Kidney (tissue), 14 donors: ENCODE data around the gene MB21D2. TPM values are rescaled to one million over a fixed set of nuclear protein-coding genes. Genes with fewer than 3 reads are reported as not detected.
A peak's percentile ranks its signal among the peaks of the same experiment; 100 is the strongest.

Experiments used
- DNase-seq, 5 donors: peaks; one replicate each; pipeline ENCODE4 v3.0.0-alpha.2; 2013 to 2020
- FAIRE-seq: peaks from 2 replicates; lab custom pipeline; 2012; peaks lifted over from hg19 to GRCh38; lab: Jason Lieb, UNC
- H3K27ac ChIP-seq, 2 donors: one replicate each; pipeline ENCODE4 v1.7.0; 2013; ENCODE audit warnings: low read depth in 2 of 2, low read length in 2 of 2, inconsistent platforms in 1 of 2
- H3K27me3 ChIP-seq: one replicate; pipeline ENCODE4 v1.7.1; 2013; ENCODE audit warnings: low read length, inconsistent platforms; ENCODE audit not compliant: control insufficient read depth, insufficient read depth
- H3K36me3 ChIP-seq, 3 donors: one replicate each; pipeline versions ENCODE4 v1.7.0 to v1.7.1; 2013; ENCODE audit warnings: low read length in 3 of 3, control low read depth in 1 of 3, inconsistent platforms in 1 of 3; ENCODE audit not compliant: insufficient read depth in 3 of 3, control insufficient read depth in 2 of 3
- H3K4me1 ChIP-seq, 3 donors: one replicate each; pipeline versions ENCODE4 v1.7.0 to v1.7.1; 2013; ENCODE audit warnings: low read length in 3 of 3, inconsistent platforms in 1 of 3, low read depth in 1 of 3; ENCODE audit not compliant: control insufficient read depth in 2 of 3, insufficient read depth in 2 of 3
- H3K4me3 ChIP-seq, 3 donors: one replicate each; pipeline versions ENCODE4 v1.7.0 to v1.8.1; 2013; ENCODE audit warnings: low read length in 3 of 3, control low read depth in 1 of 3, inconsistent platforms in 1 of 3
- H3K9ac ChIP-seq, 3 donors: one replicate each; pipeline versions ENCODE4 v1.7.0 to v1.7.1; 2013; ENCODE audit warnings: low read length in 3 of 3, control low read depth in 1 of 3, inconsistent platforms in 1 of 3
- H3K9me3 ChIP-seq, 3 donors: one replicate each; pipeline versions ENCODE4 v1.7.0 to v1.7.1; 2013; ENCODE audit warnings: low read length in 3 of 3, control low read depth in 1 of 3, inconsistent platforms in 1 of 3; ENCODE audit not compliant: control insufficient read depth in 2 of 3, insufficient read depth in 1 of 3
- intact Hi-C: fragments of 100-400 bp; cut with DNase I; formaldehyde crosslinking; loops from one replicate; pipeline ENCODE4 v1.11.1; 2022
- polyA plus RNA-seq: library from polyadenylated mRNA; stranded (reverse); fragments of 350-450 nt; fragmentation: Illumina TruSeq; extraction: RNeasy Lipid Tissue Mini Kit (QIAGEN cat#74804); gene quantifications from one replicate; pipeline ENCODE4 v1.2.3, GENCODE V29; 2014; ENCODE audit warnings: low read depth, low replicate concordance; ENCODE audit not compliant: insufficient read depth
- total RNA-seq: library from RNA; stranded (reverse); fragmentation: NEBNext Ultra II Directional; extraction: Animal tissue kit (Norgen Biotek cat#: 25700); gene quantifications from one replicate; pipeline ENCODE4 v1.2.1, GENCODE V29; 2021
- TF ChIP-seq, protein P1 (sequence below): IDR thresholded peaks from 3 replicates; pipeline ENCODE4 v1.5.1; 2012; ENCODE audit warnings: mild to moderate bottlenecking, moderate library complexity, borderline replicate concordance; ENCODE audit not compliant: insufficient read depth; ENCODE audit errors: extremely low read depth
- donor health status: control.
- donor health status: control.
- donor health status: control.
- donor health status: control.
- donor health status: control.
- donor health status: DM: yes; HTN: yes; CAD: no.
- donor health status: Normal renal cell carcinoma (clear cell type).

Gene MB21D2
- total and polyA plus RNA-seq, 2 donors from 2014 or later: 3.2 to 3.9 TPM

DNA sequence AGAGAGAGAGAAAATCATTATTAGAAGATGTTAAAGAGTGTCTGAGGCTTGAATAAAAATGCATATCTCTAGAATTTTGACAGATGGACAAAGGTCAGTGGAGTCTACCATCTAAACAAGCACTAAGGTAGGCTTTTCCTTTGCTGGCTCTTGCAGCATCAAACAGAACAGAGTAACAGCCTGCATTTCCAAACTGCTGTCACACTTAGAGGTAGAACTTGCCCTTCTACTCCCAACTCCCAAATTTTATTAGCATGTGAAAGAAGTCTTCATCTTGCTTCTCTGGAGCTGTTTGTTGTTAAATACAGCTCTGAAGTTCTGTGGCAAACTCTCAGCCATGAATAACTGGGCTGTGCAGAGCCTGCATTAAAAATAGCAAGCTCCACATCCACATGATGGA is 4.1 kb upstream of the MB21D2 start:
- H3K27me3 ChIP-seq: no peaks in the 10 kb centered on the region

DNA sequence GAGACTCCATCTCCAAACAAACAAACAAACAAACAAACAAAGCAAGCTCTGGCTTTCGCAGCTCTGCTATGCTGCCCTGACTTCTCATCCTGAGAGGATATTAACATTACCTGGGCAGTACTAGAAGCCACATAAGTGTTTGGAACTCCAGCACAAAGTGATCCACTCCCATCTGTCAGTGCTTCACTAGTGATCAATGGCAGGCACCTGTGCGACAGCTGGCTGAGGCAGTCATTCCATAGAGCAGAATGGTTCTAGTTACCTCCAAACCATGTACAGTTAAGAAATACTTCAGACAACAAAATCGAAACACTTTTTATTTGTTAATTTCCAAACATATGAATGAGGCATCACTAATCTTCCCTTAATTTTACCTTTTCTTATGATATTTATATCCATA is 2.8 kb upstream of the MB21D2 start:
- Histone ChIP-seq H3K4me1 (peaks cover 0 to 6% (median 0%) of the 10 kb centered on the region in 3 donors), H3K36me3 (no peaks in the 10 kb centered on the region), H3K9ac (no peak overlapping the region), H3K27me3 (no peaks in the 10 kb centered on the region), H3K9me3 (no peaks in the 10 kb centered on the region), H3K4me3 (no peak overlapping the region), H3K27ac (no peak overlapping the region)
- intact Hi-C loops: no loop called here
- DNase-seq (no peak), FAIRE-seq (no peak)
- TF ChIP-seq, protein P1, sequence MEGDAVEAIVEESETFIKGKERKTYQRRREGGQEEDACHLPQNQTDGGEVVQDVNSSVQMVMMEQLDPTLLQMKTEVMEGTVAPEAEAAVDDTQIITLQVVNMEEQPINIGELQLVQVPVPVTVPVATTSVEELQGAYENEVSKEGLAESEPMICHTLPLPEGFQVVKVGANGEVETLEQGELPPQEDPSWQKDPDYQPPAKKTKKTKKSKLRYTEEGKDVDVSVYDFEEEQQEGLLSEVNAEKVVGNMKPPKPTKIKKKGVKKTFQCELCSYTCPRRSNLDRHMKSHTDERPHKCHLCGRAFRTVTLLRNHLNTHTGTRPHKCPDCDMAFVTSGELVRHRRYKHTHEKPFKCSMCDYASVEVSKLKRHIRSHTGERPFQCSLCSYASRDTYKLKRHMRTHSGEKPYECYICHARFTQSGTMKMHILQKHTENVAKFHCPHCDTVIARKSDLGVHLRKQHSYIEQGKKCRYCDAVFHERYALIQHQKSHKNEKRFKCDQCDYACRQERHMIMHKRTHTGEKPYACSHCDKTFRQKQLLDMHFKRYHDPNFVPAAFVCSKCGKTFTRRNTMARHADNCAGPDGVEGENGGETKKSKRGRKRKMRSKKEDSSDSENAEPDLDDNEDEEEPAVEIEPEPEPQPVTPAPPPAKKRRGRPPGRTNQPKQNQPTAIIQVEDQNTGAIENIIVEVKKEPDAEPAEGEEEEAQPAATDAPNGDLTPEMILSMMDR: no peak

More for the DNA sequence above, 4.1 kb upstream of the MB21D2 start:
- no peak overlapping the region for H3K27ac ChIP-seq
- H3K9me3 ChIP-seq: no peaks in the 10 kb centered on the region
- no peak overlapping the region for H3K4me3 ChIP-seq
- H3K9ac ChIP-seq: no peak overlapping the region
- peaks cover 0 to 3% (median 0%) of the 10 kb centered on the region in 3 donors for H3K4me1 ChIP-seq
- intact Hi-C loops: no loop called here
- no peaks in the 10 kb centered on the region for H3K36me3 ChIP-seq
- no peak for DNase-seq
- TF ChIP-seq, protein P1: no peak
- no peak for FAIRE-seq

DNA sequence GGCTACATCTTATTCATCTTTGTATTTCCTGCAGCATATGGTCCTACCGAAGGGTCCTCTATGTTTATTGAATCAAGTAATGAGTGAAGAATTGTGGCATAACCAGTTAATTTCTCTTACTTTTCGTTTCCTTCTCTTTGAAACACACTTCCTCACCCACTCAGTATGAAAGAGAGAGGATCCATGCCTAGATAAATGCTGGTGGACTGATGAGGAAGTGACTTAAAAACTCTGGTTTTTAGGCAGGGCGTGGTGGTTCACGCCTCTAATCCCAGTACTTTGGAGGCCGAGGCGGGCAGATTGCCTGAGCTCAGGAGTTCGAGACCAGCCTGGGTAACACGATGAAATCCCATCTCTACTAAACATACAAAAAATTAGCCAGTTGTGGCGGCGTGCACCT is 2.2 kb upstream of the MB21D2 start:
- intact Hi-C loops: no loop called here

DNA sequence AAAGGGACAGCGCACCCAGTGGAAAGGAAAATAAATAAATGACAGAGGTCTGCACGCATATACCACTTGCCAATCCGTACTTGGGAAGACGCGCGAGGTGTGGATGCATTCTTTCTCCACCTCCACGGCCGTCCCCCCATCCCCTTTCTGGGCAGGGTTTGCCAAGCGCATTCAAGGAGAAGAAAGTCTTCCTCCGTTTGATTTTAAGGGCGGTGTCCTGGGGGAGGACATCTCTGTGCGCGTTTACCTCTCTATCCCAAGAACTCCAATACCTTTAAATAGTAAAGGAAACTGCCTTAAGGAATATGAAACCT is 576 bp upstream of the MB21D2 start:
- DNase-seq: no peak
- Histone ChIP-seq H3K9me3 (no peaks in the 10 kb centered on the region), H3K4me1 (peaks cover 0 to 12% (median 4%) of the 10 kb centered on the region in 3 donors), H3K4me3 (peak overlapping the region; percentile 71 to 96 (median 80)), H3K27me3 (no peaks in the 10 kb centered on the region), H3K9ac (peak overlapping the region; percentile 49 to 63 (median 54)), H3K36me3 (no peaks in the 10 kb centered on the region), H3K27ac (peak overlapping the region; percentile 91 to 95)
- no peak for FAIRE-seq
- intact Hi-C loops: no loop called here
- TF ChIP-seq, protein P1: no peak

More for the DNA sequence above, 2.2 kb upstream of the MB21D2 start:
- Histone ChIP-seq H3K36me3 (no peaks in the 10 kb centered on the region), H3K4me3 (no peak overlapping the region), H3K9me3 (no peaks in the 10 kb centered on the region), H3K9ac (no peak overlapping the region), H3K4me1 (peaks cover 0 to 8% (median 0%) of the 10 kb centered on the region in 3 donors), H3K27ac (no peak overlapping the region), H3K27me3 (no peaks in the 10 kb centered on the region)
- FAIRE-seq: no peak
- no peak for DNase-seq
- TF ChIP-seq, protein P1: no peak
